UCSD-AML1 (cell line): Measurements from ENCODE around the gene PPP1R14C.

Experiments
- DNase-seq: peaks from one replicate; lab custom pipeline; 2025; ENCODE audit not compliant: unreplicated experiment; lab: John Stamatoyannopoulos, UW

Gene PPP1R14C, protein sequence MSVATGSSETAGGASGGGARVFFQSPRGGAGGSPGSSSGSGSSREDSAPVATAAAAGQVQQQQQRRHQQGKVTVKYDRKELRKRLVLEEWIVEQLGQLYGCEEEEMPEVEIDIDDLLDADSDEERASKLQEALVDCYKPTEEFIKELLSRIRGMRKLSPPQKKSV

DNA sequence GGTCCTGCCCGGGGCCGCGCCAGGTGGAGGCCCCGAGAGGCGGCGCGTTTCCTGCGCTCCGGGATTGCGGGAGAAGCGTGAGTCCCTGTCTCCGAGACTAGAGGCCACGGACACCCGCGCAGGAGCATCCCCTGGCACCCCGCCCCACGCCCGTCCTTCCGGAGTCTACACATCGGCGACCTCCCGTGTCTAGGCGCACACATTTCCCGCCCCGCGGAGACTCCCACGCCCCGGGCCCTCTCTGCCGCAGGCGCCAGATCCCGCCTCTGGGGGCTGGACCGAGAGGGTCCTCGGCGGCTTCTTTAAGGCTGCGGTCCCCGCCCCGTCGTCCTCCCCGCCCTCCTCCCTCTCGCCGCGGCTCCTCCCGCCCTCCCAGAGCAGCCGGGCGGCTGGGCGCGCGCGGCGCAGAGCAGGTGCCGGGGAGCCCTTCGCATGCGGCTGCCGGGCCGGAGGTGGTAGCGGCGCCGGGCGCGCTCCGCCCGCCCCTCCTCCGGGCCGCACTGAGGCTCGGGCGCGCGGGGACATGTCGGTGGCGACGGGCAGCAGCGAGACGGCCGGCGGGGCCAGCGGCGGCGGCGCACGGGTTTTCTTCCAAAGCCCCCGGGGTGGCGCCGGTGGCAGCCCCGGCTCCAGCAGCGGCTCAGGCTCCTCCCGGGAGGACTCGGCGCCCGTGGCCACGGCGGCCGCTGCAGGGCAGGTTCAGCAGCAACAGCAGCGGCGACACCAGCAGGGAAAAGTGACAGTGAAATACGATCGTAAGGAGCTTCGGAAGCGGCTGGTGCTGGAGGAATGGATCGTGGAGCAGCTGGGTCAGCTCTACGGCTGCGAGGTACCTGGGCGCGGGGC is at the start of gene PPP1R14C:
Gene PPP1R14C, plus strand, starts transcription at position 375 of the 846 bp plus-strand sequence. Its CDS starts 149 bp downstream, at position 524.
- DNase-seq = no peak

DNA sequence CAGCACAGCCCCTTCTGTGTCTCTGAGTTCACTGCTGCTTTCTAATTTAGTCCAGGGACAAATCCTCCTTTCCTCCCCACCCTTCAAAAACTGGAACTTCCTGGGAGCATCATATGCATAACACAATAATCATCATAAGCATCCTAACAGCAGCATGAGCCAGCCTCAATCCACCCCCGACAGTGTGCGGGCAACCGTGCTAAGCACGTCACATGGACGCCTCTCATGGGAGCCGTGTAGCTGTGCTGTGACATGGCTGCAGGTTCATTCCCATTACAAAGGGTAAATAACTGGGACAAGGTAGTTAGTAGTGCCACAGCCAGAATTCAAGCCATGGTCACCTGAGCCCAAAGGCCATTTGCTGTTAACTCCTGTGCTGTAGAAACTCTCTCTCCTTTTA is 49.4 kb upstream of the PPP1R14C start:
- DNase-seq = no peak

- no peak for DNase-seq
Observed at GRCh38 chr6:150098155-150098554, 44.7 kb upstream of the PPP1R14C start.

- DNase-seq = no peak
Observed at GRCh38 chr6:150099546-150099945, 43.3 kb upstream of the PPP1R14C start.

GRCh38 chr6:150099953-150100352 is 42.9 kb upstream of the PPP1R14C start:
- DNase-seq = no peak

GRCh38 chr6:150100745-150101144 is 42.1 kb upstream of the PPP1R14C start:
- no peak for DNase-seq

DNA sequence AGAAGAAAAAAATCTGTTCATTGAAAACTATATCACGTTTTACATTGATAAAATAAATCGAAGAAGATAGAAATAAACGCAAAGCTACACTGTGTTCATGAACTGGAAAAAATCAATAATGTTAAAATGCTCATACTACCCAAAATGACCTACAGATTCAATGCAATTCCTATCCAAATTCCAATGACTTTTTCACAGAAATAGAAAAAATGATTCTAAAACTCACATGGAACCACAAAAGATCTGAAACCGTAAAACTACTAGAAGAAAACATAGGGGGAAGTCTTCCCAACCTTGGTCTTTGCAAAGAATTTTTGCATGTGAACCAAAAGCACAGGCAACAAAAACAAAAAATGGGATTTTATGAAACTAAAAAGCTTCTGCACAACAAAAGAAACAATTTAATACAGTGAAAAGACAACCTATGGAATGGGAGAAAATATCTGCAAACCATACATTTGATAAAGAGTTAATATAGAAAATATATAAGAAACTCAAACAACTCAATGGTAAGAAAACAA is 40.0 kb upstream of the PPP1R14C start:
- DNase-seq = no peak

- DNase-seq = no peak
Observed at GRCh38 chr6:150112233-150112632, 30.6 kb upstream of the PPP1R14C start.

DNA sequence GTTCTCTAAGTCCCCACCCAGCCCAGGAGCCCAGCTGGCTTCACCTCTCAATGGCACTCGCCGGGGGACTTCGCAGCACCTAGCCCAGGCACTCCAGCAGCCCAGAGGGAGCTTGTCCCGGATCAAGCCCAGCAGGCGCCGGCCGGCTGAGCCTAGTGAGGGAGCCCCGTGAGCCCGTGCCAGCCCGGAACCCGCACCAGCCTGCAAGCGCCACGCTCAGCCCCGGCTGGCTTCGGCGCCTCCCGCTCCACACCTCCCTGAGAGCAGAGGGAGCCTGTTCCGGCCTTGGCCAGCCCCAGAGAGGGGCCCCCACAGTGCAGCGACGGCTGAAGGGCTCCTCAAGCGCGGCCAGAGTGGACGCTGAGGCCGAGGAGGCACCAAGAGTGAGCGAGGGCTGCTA is 27.1 kb upstream of the PPP1R14C start:
- no peak for DNase-seq

GRCh38 chr6:150116200-150116800 is 26.5 kb upstream of the PPP1R14C start:
- DNase-seq = no peak

- no peak for DNase-seq
Observed at GRCh38 chr6:150118203-150118602, 24.6 kb upstream of the PPP1R14C start.

- no peak for DNase-seq
Observed at GRCh38 chr6:150118627-150119026, 24.2 kb upstream of the PPP1R14C start.

DNA sequence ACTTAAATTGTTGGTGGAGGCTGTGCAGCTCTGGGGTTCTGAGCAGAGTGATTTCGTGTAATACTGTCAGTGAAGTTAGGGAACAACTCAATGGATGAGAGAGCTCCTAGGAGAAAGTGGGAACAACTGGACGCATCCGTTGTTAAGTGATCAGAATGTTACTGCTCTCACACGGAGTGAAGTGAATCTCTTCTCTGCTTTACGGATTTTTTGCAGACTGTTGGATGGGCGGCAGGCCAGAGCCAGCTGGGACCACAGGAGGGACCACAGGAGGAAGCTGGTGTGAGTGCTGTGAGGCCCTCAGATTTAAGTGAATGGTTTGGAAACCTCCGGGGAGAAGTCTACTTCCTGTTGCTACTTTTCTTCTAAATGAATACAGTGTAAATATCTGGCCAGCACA is 23.7 kb upstream of the PPP1R14C start:
- DNase-seq = peak; percentile 16

DNA sequence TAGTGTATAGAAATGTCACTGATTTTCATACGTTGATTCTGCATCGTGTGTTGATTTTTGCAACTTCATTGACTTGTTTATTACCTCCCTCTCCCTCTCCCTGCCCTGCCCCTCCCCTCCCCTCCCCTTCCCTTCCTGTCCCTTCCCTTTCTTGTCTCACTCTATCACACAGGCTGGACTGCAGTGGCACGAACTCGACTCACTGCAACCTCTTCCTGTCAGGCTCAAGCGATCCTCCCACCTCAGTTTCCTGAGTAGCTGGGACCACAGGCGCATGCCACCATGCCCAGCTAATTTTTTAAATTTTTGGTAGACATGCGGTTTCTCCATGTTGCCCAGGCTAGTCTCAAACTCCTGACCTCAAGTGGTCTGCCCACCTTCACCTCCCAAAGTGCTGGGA is 19.2 kb upstream of the PPP1R14C start:
- DNase-seq = no peak

DNA sequence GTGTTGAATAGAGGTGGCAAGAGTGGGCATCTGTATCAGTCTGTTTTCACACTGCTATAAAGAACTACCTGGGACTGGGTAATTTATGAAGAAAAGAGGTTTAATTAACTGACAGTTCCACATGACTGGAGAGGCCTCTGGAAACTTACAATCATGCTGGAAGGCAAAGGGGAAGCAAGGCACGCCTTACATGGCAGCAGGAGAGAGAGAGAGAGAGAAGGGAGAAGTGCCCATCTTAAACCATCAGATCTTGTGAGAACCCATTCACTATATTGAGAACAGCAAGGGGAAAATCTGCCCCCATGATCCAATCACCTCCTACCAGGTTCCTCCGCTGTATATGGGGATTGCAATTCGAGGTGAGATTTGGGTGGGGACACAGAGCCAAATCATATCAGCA is 18.6 kb upstream of the PPP1R14C start:
- DNase-seq = no peak

- DNase-seq = no peak
Observed at GRCh38 chr6:150126641-150127291, 16.1 kb upstream of the PPP1R14C start.

- DNase-seq = no peak
Observed at GRCh38 chr6:150128425-150128824, 14.4 kb upstream of the PPP1R14C start.

GRCh38 chr6:150129616-150130505 is 13.0 kb upstream of the PPP1R14C start:
- no peak for DNase-seq

DNA sequence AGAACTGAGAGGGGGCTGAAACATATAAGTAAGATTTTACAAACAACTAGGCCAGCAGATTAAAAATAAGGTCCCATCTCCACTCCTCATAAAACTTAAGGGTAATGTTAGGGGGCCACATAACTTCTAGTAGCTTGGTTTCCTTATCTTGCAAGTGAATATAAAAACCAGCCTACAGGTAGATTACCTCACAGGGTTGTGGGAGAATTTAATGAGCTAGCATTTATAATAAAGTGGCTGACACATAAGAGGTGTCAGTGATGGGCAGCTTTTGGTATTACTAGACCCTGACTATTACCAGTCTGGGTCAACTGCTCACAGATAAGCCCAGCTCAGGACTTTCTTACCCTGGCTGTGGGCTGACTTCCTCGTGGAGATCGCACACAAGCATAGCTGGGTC is 9.2 kb upstream of the PPP1R14C start:
- DNase-seq = no peak

GRCh38 chr6:150134280-150134920 is 8.4 kb upstream of the PPP1R14C start:
- no peak for DNase-seq
